Mucosa of descending colon (tissue), 3 donors: ENCODE results near the gene SAT2. TPM values are rescaled to one million over a fixed set of nuclear protein-coding genes. Genes with fewer than 3 reads are reported as not detected.

Source experiments
- ATAC-seq: fragments of 200-7000 bp; cut with Tn5 transposase; one replicate; pipeline ENCODE4 v1.9.1; 2020; ENCODE audit warnings: mild to moderate bottlenecking, moderate library complexity
- DNase-seq, 3 donors: peaks; one replicate each; pipeline ENCODE4 v3.0.0-alpha.2; 2020
- H3K36me3 ChIP-seq: fragments of 200-600 bp; one replicate; pipeline ENCODE4 v1.8.0; 2021; ENCODE audit warnings: low read depth, mild to moderate bottlenecking
- H3K4me1 ChIP-seq: fragments of 200-600 bp; one replicate; pipeline ENCODE4 v1.8.0; 2021; ENCODE audit warnings: low read depth, mild to moderate bottlenecking
- H3K4me3 ChIP-seq: fragments of 200-600 bp; one replicate; pipeline ENCODE4 v1.8.0; 2021; ENCODE audit warnings: mild to moderate bottlenecking
- H3K9me3 ChIP-seq: fragments of 200-600 bp; one replicate; pipeline ENCODE4 v1.8.0; 2021; ENCODE audit warnings: mild to moderate bottlenecking
- intact Hi-C, 2 donors: fragments of 100-400 bp; cut with DNase I in 1 of 2; cut with micrococcal nuclease in 1 of 2; formaldehyde crosslinking; loops; one replicate each; pipeline versions ENCODE4 v1.11.0 to v1.11.1; 2022; cut with DNase I, micrococcal nuclease
- total RNA-seq, 3 donors: library from RNA; stranded (reverse); fragmentation: NEBNext Ultra II Directional in 2 of 3; extraction: Animal tissue kit (Norgen Biotek cat#: 25700) in 2 of 3; gene quantifications; one replicate each; pipeline versions ENCODE4 v1.2.1 to v1.2.4, GENCODE V29; 2021 to 2023
- TF ChIP-seq, protein P1 (sequence below): fragments of 200-600 bp; IDR thresholded peaks from one replicate; pipeline ENCODE4 v1.8.0; 2022; ENCODE audit warnings: antibody characterized with exemption, mild to moderate bottlenecking
- donor health status: DM: no; HTN: no; CAD: no; lungs with moderate emphysema.
- donor health status: DM: no; HTN: no; CAD: no.
- donor health status: DM: no; HTN: yes; CAD: no.

The SAT2 gene
- total RNA-seq, 3 donors from 2014 or later: 49.1 to 104 (median 76.9) TPM

DNA sequence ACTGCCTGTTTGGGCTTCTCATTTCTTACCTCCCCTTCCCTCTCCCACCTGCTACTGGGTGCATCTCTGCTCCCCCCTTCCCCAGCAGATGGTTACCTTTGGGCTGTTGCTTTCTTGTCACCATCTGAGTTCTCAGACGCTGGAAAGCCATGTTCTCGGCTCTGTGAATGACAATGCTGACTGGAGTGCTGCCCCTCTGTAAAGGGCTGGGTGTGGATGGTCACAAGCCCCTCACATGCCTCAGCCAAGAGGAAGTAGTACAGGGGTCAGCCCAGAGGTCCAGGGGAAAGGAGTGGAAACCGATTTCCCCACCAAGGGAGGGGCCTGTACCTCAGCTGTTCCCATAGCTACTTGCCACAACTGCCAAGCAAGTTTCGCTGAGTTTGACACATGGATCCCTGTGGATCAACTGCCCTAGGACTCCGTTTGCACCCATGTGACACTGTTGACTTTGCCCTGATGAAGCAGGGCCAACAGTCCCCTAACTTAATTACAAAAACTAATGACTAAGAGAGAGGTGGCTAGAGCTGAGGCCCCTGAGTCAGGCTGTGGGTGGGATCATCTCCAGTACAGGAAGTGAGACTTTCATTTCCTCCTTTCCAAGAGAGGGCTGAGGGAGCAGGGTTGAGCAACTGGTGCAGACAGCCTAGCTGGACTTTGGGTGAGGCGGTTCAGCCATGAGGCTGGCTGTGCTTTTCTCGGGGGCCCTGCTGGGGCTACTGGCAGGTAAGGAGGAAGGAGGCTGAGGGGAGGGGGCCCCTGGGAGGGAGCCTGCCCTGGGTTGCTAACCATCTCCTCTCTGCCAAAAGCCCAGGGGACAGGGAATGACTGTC lies 48.4 kb downstream of the SAT2 start, which contains the start of gene CD68:
CD68 (plus strand) TSS at position 638 of the 833 bp plus-strand sequence; CDS start at position 678, 40 bp downstream.
- H3K4me1 ChIP-seq: peaks cover 39% of the 10 kb centered on the region
- peaks cover 30% of the 10 kb centered on the region for H3K36me3 ChIP-seq

DNA sequence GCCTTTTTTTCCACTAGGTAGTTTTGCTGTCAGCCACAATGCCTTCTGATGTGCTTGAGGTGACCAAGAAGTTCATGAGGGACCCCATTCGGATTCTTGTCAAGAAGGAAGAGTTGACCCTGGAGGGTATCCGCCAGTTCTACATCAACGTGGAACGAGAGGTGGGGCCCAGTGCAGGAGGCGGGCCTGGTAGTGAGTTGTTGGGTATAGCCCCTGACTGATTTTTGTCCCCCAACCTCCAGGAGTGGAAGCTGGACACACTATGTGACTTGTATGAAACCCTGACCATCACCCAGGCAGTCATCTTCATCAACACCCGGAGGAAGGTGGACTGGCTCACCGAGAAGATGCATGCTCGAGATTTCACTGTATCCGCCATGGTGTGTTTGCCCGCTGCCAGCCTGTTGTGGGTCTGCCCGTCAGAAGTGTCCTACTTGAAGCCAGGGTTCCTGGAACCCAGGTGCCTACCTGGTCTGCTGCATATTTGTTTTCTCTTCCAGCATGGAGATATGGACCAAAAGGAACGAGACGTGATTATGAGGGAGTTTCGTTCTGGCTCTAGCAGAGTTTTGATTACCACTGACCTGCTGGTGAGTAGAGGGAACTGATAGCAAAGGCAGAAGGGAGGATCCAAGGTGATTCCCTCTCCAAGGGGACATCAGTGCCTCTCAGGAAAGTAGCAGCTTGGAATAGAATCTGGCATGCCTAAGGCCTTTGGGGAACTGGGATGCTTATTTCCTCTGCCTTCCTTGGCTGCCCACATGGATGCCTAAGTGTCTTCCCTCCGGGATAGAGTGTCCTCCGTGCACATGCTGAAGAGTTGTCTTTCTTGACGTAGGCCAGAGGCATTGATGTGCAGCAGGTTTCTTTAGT lies 50.1 kb downstream of the SAT2 start:
- TF ChIP-seq, protein P1, sequence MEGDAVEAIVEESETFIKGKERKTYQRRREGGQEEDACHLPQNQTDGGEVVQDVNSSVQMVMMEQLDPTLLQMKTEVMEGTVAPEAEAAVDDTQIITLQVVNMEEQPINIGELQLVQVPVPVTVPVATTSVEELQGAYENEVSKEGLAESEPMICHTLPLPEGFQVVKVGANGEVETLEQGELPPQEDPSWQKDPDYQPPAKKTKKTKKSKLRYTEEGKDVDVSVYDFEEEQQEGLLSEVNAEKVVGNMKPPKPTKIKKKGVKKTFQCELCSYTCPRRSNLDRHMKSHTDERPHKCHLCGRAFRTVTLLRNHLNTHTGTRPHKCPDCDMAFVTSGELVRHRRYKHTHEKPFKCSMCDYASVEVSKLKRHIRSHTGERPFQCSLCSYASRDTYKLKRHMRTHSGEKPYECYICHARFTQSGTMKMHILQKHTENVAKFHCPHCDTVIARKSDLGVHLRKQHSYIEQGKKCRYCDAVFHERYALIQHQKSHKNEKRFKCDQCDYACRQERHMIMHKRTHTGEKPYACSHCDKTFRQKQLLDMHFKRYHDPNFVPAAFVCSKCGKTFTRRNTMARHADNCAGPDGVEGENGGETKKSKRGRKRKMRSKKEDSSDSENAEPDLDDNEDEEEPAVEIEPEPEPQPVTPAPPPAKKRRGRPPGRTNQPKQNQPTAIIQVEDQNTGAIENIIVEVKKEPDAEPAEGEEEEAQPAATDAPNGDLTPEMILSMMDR: no peak
- Histone ChIP-seq H3K9me3 (no peaks in the 10 kb centered on the region), H3K4me3 (no peak overlapping the region), H3K36me3 (peaks cover 23% of the 10 kb centered on the region), H3K4me1 (peaks cover 35% of the 10 kb centered on the region)
- DNase-seq (peak in 2 of 3 donors; percentile 11 to 15), ATAC-seq (no peak)
- intact Hi-C loops: no loop called here

More for the DNA sequence above, 48.4 kb downstream of the SAT2 start, which contains the start of gene CD68:
- Histone ChIP-seq H3K9me3 (no peaks in the 10 kb centered on the region), H3K4me3 (no peak within 1 kb of the TSS)
- ATAC-seq: peak; percentile 77
- TF ChIP-seq, protein P1: no peak
- DNase-seq: peak; percentile 73 to 82 (median 75)
- intact Hi-C loops: no loop called here

DNA sequence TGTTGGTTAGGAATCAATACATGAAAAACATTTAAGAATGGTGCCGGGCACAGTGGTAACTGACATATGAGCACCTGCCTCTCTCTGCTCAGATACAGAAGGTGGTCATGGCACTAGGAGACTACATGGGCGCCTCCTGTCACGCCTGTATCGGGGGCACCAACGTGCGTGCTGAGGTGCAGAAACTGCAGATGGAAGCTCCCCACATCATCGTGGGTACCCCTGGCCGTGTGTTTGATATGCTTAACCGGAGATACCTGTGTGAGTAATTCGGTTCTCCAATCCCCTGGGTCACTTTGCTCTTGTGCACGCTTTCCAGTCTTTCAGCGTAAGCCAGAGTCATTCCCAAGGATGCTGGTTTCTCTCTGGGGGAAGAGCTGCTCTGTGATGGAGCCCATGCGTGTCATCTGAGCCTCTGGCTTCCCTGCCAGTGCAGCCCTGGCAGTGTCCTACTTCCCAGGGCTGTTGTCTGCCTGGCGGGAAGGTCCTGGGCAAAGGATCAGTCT lies 51.1 kb downstream of the SAT2 start:
- Histone ChIP-seq H3K4me1 (peaks cover 40% of the 10 kb centered on the region), H3K36me3 (peaks cover 27% of the 10 kb centered on the region), H3K9me3 (no peaks in the 10 kb centered on the region), H3K4me3 (no peak overlapping the region)
- intact Hi-C loops: no loop called here
- TF ChIP-seq, protein P1: no peak
- DNase-seq (peak in 2 of 3 donors; percentile 11 to 39), ATAC-seq (no peak)

Other genes with a start within 250 kb of the SAT2 start
- gene TNK1, start 246.7 kb downstream of the SAT2 start, total RNA-seq: 10 to 100 TPM; 16.4 to 29.5 (median 20.7) TPM
- gene PLSCR3, start 233.3 kb downstream of the SAT2 start, total RNA-seq: 10 to 100 TPM in 2 of 3 donors, 1 to 10 TPM in 1; 5.5 to 21.6 (median 16.4) TPM
- 10 to 100 TPM; 51.9 to 85.1 (median 64.9) TPM for gene TMEM256, start 223.7 kb downstream of the SAT2 start, total RNA-seq
- gene NLGN2, start 220.0 kb downstream of the SAT2 start, total RNA-seq: 10 to 100 TPM in 1 of 3 donors, 1 to 10 TPM in 2; 2.9 to 38.0 (median 6.7) TPM
- gene SPEM1, start 207.5 kb downstream of the SAT2 start, total RNA-seq: not detected
- gene SPEM2, start 202.2 kb downstream of the SAT2 start, total RNA-seq: not detected
- not detected for gene SPEM3, start 199.0 kb downstream of the SAT2 start, total RNA-seq
- gene TMEM102, start 192.4 kb downstream of the SAT2 start, total RNA-seq: 10 to 100 TPM in 2 of 3 donors, 1 to 10 TPM in 1; 8.8 to 22.5 (median 16.4) TPM
- 1 to 10 TPM; 1.4 to 3.0 (median 2.2) TPM for gene FGF11, start 188.3 kb downstream of the SAT2 start, total RNA-seq
- 1 to 10 TPM; 6.0 to 8.3 (median 7.7) TPM for gene CHRNB1, start 182.8 kb downstream of the SAT2 start, total RNA-seq
- gene ZBTB4, start 148.2 kb downstream of the SAT2 start, total RNA-seq: 10 to 100 TPM; 16.6 to 93.9 (median 18.5) TPM
- gene SLC35G6, start 146.4 kb downstream of the SAT2 start, total RNA-seq: not detected
- gene POLR2A, start 143.5 kb downstream of the SAT2 start, total RNA-seq: 100 to 1,000 TPM; 101 to 124 (median 118) TPM
- 10 to 100 TPM; 11.6 to 69.4 (median 15.8) TPM for gene TNFSF12, start 78.8 kb downstream of the SAT2 start, total RNA-seq
- gene TNFSF13, start 69.1 kb downstream of the SAT2 start, total RNA-seq: 10 to 100 TPM; 41.0 to 74.6 (median 73.3) TPM
- 10 to 100 TPM; 27.9 to 60.2 (median 37.7) TPM for gene SENP3, start 65.9 kb downstream of the SAT2 start, total RNA-seq
- gene CD68, start 48.2 kb downstream of the SAT2 start, total RNA-seq: 10 to 100 TPM; 41.4 to 91.9 (median 50.7) TPM
- 100 to 1,000 TPM in 1 of 3 donors, 10 to 100 TPM in 2; 55.2 to 101 (median 94.5) TPM for gene MPDU1, start 44.0 kb downstream of the SAT2 start, total RNA-seq
- gene SOX15, start 37.7 kb downstream of the SAT2 start, total RNA-seq: 1 to 10 TPM in 1 of 3 donors, under 1 TPM in 2; 0.38 to 4.4 (median 0.41) TPM
- 10 to 100 TPM; 23.0 to 53.3 (median 28.1) TPM for gene FXR2, start 12.9 kb downstream of the SAT2 start, total RNA-seq
- gene SHBG, start 2.3 kb upstream of the SAT2 start, total RNA-seq: under 1 TPM in 2 of 3 donors, not detected in 1; 0.25 to 0.89 TPM
- 1 to 10 TPM in 1 of 3 donors, under 1 TPM in 2; 0.41 to 8.7 (median 0.67) TPM for gene ATP1B2, start 23.1 kb upstream of the SAT2 start, total RNA-seq
- gene TP53, start 59.7 kb upstream of the SAT2 start, total RNA-seq: 10 to 100 TPM; 33.9 to 75.2 (median 57.0) TPM
- gene WRAP53, start 60.7 kb upstream of the SAT2 start, total RNA-seq: 1 to 10 TPM; 5.1 to 9.9 (median 5.8) TPM
- 1 to 10 TPM in 1 of 3 donors, under 1 TPM in 2; 0.31 to 1.3 (median 0.35) TPM for gene EFNB3, start 77.4 kb upstream of the SAT2 start, total RNA-seq
- under 1 TPM; 0.19 to 0.70 (median 0.29) TPM for gene DNAH2, start 89.9 kb upstream of the SAT2 start, total RNA-seq
- 10 to 100 TPM; 44.3 to 73.6 (median 54.6) TPM for gene KDM6B, start 206.4 kb upstream of the SAT2 start, total RNA-seq
- gene TMEM88, start 227.2 kb upstream of the SAT2 start, total RNA-seq: 1 to 10 TPM; 3.5 to 8.5 (median 6.9) TPM
- 10 to 100 TPM; 51.2 to 73.5 (median 58.2) TPM for gene NAA38, start 229.7 kb upstream of the SAT2 start, total RNA-seq
- gene CYB5D1, start 230.2 kb upstream of the SAT2 start, total RNA-seq: 10 to 100 TPM; 11.5 to 17.0 (median 12.2) TPM